Kidney (tissue), 14 donors: ENCODE data around the gene CYSTM1. TPM values are rescaled to one million over a fixed set of nuclear protein-coding genes. Genes with fewer than 3 reads are reported as not detected.

Experiments used
- DNase-seq, 5 donors: peaks; one replicate each; pipeline ENCODE4 v3.0.0-alpha.2; 2013 to 2020
- FAIRE-seq: peaks from 2 replicates; lab custom pipeline; 2012; peaks lifted over from hg19 to GRCh38; lab: Jason Lieb, UNC
- H3K27ac ChIP-seq, 2 donors: one replicate each; pipeline ENCODE4 v1.7.0; 2013; ENCODE audit warnings: low read depth in 2 of 2, low read length in 2 of 2, inconsistent platforms in 1 of 2
- H3K27me3 ChIP-seq: one replicate; pipeline ENCODE4 v1.7.1; 2013; ENCODE audit warnings: low read length, inconsistent platforms; ENCODE audit not compliant: control insufficient read depth, insufficient read depth
- H3K36me3 ChIP-seq, 3 donors: one replicate each; pipeline versions ENCODE4 v1.7.0 to v1.7.1; 2013; ENCODE audit warnings: low read length in 3 of 3, control low read depth in 1 of 3, inconsistent platforms in 1 of 3; ENCODE audit not compliant: insufficient read depth in 3 of 3, control insufficient read depth in 2 of 3
- H3K4me1 ChIP-seq, 3 donors: one replicate each; pipeline versions ENCODE4 v1.7.0 to v1.7.1; 2013; ENCODE audit warnings: low read length in 3 of 3, inconsistent platforms in 1 of 3, low read depth in 1 of 3; ENCODE audit not compliant: control insufficient read depth in 2 of 3, insufficient read depth in 2 of 3
- H3K4me3 ChIP-seq, 3 donors: one replicate each; pipeline versions ENCODE4 v1.7.0 to v1.8.1; 2013; ENCODE audit warnings: low read length in 3 of 3, control low read depth in 1 of 3, inconsistent platforms in 1 of 3
- H3K9ac ChIP-seq, 3 donors: one replicate each; pipeline versions ENCODE4 v1.7.0 to v1.7.1; 2013; ENCODE audit warnings: low read length in 3 of 3, control low read depth in 1 of 3, inconsistent platforms in 1 of 3
- H3K9me3 ChIP-seq, 3 donors: one replicate each; pipeline versions ENCODE4 v1.7.0 to v1.7.1; 2013; ENCODE audit warnings: low read length in 3 of 3, control low read depth in 1 of 3, inconsistent platforms in 1 of 3; ENCODE audit not compliant: control insufficient read depth in 2 of 3, insufficient read depth in 1 of 3
- CTCF ChIP-seq: IDR thresholded peaks from 3 replicates; pipeline ENCODE4 v1.5.1; 2012; ENCODE audit warnings: mild to moderate bottlenecking, moderate library complexity, borderline replicate concordance; ENCODE audit not compliant: insufficient read depth; ENCODE audit errors: extremely low read depth
- intact Hi-C: fragments of 100-400 bp; cut with DNase I; formaldehyde crosslinking; loops from one replicate; pipeline ENCODE4 v1.11.1; 2022
- polyA plus RNA-seq: library from polyadenylated mRNA; stranded (reverse); fragments of 350-450 nt; fragmentation: Illumina TruSeq; extraction: RNeasy Lipid Tissue Mini Kit (QIAGEN cat#74804); gene quantifications from one replicate; pipeline ENCODE4 v1.2.3, GENCODE V29; 2014; ENCODE audit warnings: low read depth, low replicate concordance; ENCODE audit not compliant: insufficient read depth
- total RNA-seq: library from RNA; stranded (reverse); fragmentation: NEBNext Ultra II Directional; extraction: Animal tissue kit (Norgen Biotek cat#: 25700); gene quantifications from one replicate; pipeline ENCODE4 v1.2.1, GENCODE V29; 2021
- donor health status: control.
- donor health status: control.
- donor health status: control.
- donor health status: control.
- donor health status: control.
- donor health status: DM: yes; HTN: yes; CAD: no.
- donor health status: Normal renal cell carcinoma (clear cell type).

Gene CYSTM1
- total and polyA plus RNA-seq, 2 donors from 2014 or later = 157 to 485 TPM

- no peak overlapping the region for H3K9ac ChIP-seq
- H3K4me3 ChIP-seq = no peak overlapping the region
- peaks cover 0 to 9% (median 8%) of the 10 kb centered on the region in 3 donors for H3K4me1 ChIP-seq
- no peak for FAIRE-seq
- TF ChIP-seq CTCF = no peak
- DNase-seq = no peak
- intact Hi-C loops = no loop called here
- H3K36me3 ChIP-seq = peaks cover 0 to 2% (median 0%) of the 10 kb centered on the region in 3 donors
- no peaks in the 10 kb centered on the region for H3K27me3 ChIP-seq
- H3K27ac ChIP-seq = no peak overlapping the region
- no peaks in the 10 kb centered on the region for H3K9me3 ChIP-seq
Measured at GRCh38 chr5:140230373-140230772, 55.4 kb downstream of the CYSTM1 start.

GRCh38 chr5:140232731-140233130 is 57.7 kb downstream of the CYSTM1 start:
- peaks cover 0 to 4% (median 2%) of the 10 kb centered on the region in 3 donors for H3K4me1 ChIP-seq
- TF ChIP-seq CTCF = no peak
- intact Hi-C loops = no loop called here
- DNase-seq (no peak), FAIRE-seq (no peak)
- H3K9me3 ChIP-seq = no peaks in the 10 kb centered on the region
- H3K27me3 ChIP-seq = no peaks in the 10 kb centered on the region
- no peak overlapping the region for H3K4me3 ChIP-seq
- no peak overlapping the region for H3K9ac ChIP-seq
- H3K36me3 ChIP-seq = peaks cover 0 to 2% (median 0%) of the 10 kb centered on the region in 3 donors
- H3K27ac ChIP-seq = no peak overlapping the region

GRCh38 chr5:140234377-140234989 is 59.5 kb downstream of the CYSTM1 start:
- Histone ChIP-seq H3K27me3 (no peaks in the 10 kb centered on the region), H3K4me1 (peaks cover 0 to 2% (median 0%) of the 10 kb centered on the region in 3 donors), H3K9me3 (no peaks in the 10 kb centered on the region), H3K27ac (no peak overlapping the region), H3K4me3 (no peak overlapping the region), H3K9ac (no peak overlapping the region), H3K36me3 (peaks cover 0 to 2% (median 0%) of the 10 kb centered on the region in 3 donors)
- no peak for TF ChIP-seq CTCF
- intact Hi-C loops = no loop called here
- DNase-seq = no peak
- FAIRE-seq = no peak
